ENCODE measurements around the gene SYT14. TPM values are rescaled to one million over a fixed set of nuclear protein-coding genes. Genes with fewer than 3 reads are reported as not detected.

The SYT14 gene
- total RNA-seq, 1 experiment from 2014 or later, result 12.0 TPM

- H3K4me1 Mint-ChIP-seq, result peaks cover 2% of the 10 kb centered on the region
- TF ChIP-seq ZMAT4 (CRISPR knock-in tag; IDR thresholded peaks at IDR 0.05) (no peak), JUN (CRISPR knock-in tag; IDR thresholded peaks at IDR 0.05) (no peak), IRF2 (CRISPR knock-in tag; IDR thresholded peaks at IDR 0.05; ENCODE audit: borderline replicate concordance, low read depth) (no peak), ZNF219 (CRISPR knock-in tag; IDR thresholded peaks at IDR 0.05; ENCODE audit: borderline replicate concordance) (no peak), IRF1 (CRISPR knock-in tag; IDR thresholded peaks at IDR 0.05) (no peak), GTF2I (CRISPR knock-in tag; conservative IDR thresholded peaks at IDR 0.05) (no peak)
- POLR2A ChIA-PET, result no interaction called here
- CTCF ChIA-PET, result interaction anchor here (0.9 to 2.3 kb wide), 19 partner anchors 9 to 410 kb away, joined by 3 to 24 read pairs (median 5); partner anchors contain the start of gene SYT14
- no peak for DNase-seq (ENCODE audit: low spot score)
- no peak overlapping the region for H3K4me3 Mint-ChIP-seq
- H3K27me3 Mint-ChIP-seq (ENCODE audit: low read depth), result no peaks in the 10 kb centered on the region
- ATAC-seq, result no peak
- H3K27ac Mint-ChIP-seq, result no peak overlapping the region
- H3K36me3 Mint-ChIP-seq, result no peaks in the 10 kb centered on the region
- peaks cover 12% of the 10 kb centered on the region; the same call in 1 of the 2 replicates for H3K9me3 Mint-ChIP-seq
These were observed 37.3 kb upstream of the SYT14 start for GRCh38 chr1:209900734-209901133.

GRCh38 chr1:209901211-209901610, 36.8 kb upstream of the SYT14 start:
- no peak overlapping the region for H3K4me3 Mint-ChIP-seq
- no peaks in the 10 kb centered on the region for H3K27me3 Mint-ChIP-seq (ENCODE audit: low read depth)
- no peak overlapping the region for H3K27ac Mint-ChIP-seq
- TF ChIP-seq FOXP1 (CRISPR knock-in tag; IDR thresholded peaks at IDR 0.05; ENCODE audit: borderline replicate concordance) (no peak), GRHL2 (CRISPR knock-in tag; IDR thresholded peaks at IDR 0.05; ENCODE audit: insufficient replicate concordance, severe bottlenecking) (no peak), ZNF121 (CRISPR knock-in tag; IDR thresholded peaks at IDR 0.05) (no peak), ESRRA (CRISPR knock-in tag; IDR thresholded peaks at IDR 0.05; ENCODE audit: borderline replicate concordance) (no peak), HMGXB4 (CRISPR knock-in tag; IDR thresholded peaks at IDR 0.05) (no peak), SP1 (CRISPR knock-in tag; conservative IDR thresholded peaks at IDR 0.05) (no peak), ZNF263 (CRISPR knock-in tag; IDR thresholded peaks at IDR 0.05; ENCODE audit: low read depth) (no peak), NR2C2 (CRISPR knock-in tag; IDR thresholded peaks at IDR 0.05) (no peak), TEAD4 (CRISPR knock-in tag; IDR thresholded peaks at IDR 0.05) (no peak), USF1 (CRISPR knock-in tag; IDR thresholded peaks at IDR 0.05) (no peak), CDX4 (CRISPR knock-in tag; IDR thresholded peaks at IDR 0.05; ENCODE audit: borderline replicate concordance) (no peak), STAT6 (CRISPR knock-in tag; conservative IDR thresholded peaks at IDR 0.05; ENCODE audit: low read depth) (no peak), PREB (CRISPR knock-in tag; IDR thresholded peaks at IDR 0.05; ENCODE audit: borderline replicate concordance) (no peak), ZNF532 (CRISPR knock-in tag; IDR thresholded peaks at IDR 0.05; ENCODE audit: borderline replicate concordance) (no peak), ZNF423 (CRISPR knock-in tag; IDR thresholded peaks at IDR 0.05) (no peak), JAZF1 (CRISPR knock-in tag; IDR thresholded peaks at IDR 0.05) (no peak)
- no peak for ATAC-seq
- H3K4me1 Mint-ChIP-seq, result peaks cover 2% of the 10 kb centered on the region
- H3K36me3 Mint-ChIP-seq, result no peaks in the 10 kb centered on the region
- CTCF ChIA-PET, result interaction anchor here (2.3 kb wide), 2 partner anchors 12 to 40 kb away, joined by 15 to 20 read pairs; no protein-coding TSS in a partner anchor
- peaks cover 17% of the 10 kb centered on the region; the same call in 1 of the 2 replicates for H3K9me3 Mint-ChIP-seq
- no peak for DNase-seq (ENCODE audit: low spot score)
- POLR2A ChIA-PET, result no interaction called here

Data from WTC11 (cell line).